PFSK-1 (cell line): Measurements from ENCODE around the gene MTF2.

Experiments
- FOXP2 ChIP-seq: optimal IDR thresholded peaks from 2 replicates; pipeline ENCODE3; 2011; ENCODE audit warnings: borderline replicate concordance, control low read depth, inconsistent platforms; ENCODE audit not compliant: insufficient read depth; ENCODE audit errors: extremely low read length, extremely low read depth
- POLR2AphosphoS5 ChIP-seq: IDR thresholded peaks from 2 replicates; pipeline ENCODE4 v1.6.1; 2012; ENCODE audit warnings: low read depth, mild to moderate bottlenecking, control low read depth, low read length, moderate library complexity
- SIN3A ChIP-seq: IDR thresholded peaks from 2 replicates; pipeline ENCODE4 v1.6.1; 2012; ENCODE audit warnings: mild to moderate bottlenecking, low read length, moderate library complexity, borderline replicate concordance; ENCODE audit not compliant: insufficient read depth
- TAF1 ChIP-seq: IDR thresholded peaks from 2 replicates; pipeline ENCODE4 v1.6.1; 2012; ENCODE audit warnings: low read length, control low read depth, borderline replicate concordance; ENCODE audit not compliant: insufficient read depth
- TF ChIP-seq, protein P1 (sequence below), 2 experiments: IDR thresholded peaks; 2 replicates each; pipeline versions ENCODE4 v1.6.1 to v1.8.0; 2011 to 2012; ENCODE audit warnings: low read depth in 2 of 2, low read length in 2 of 2, control low read depth in 1 of 2, inconsistent platforms in 1 of 2, mild to moderate bottlenecking in 1 of 2, moderate library complexity in 1 of 2; ENCODE audit not compliant: insufficient read depth in 1 of 2

MTF2 gene

DNA sequence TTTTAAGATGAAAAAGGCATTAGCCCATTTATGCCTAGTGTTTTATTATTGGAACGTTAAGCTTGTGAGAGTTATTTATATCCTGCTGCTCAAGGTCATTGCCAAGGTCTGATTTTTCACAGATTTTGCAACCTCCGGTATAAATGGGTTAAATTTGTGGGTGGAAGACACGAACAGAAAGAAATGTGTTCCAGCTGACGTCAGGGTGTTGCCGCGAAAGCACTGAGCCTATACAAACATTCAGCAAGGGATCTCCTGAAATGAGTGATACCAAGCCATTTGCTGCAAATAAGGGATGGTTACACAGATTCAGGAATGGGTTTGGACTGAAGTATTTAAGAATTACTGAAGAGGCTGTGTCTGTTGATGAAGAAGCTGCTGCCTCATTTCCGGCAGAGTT is 68.9 kb downstream of the MTF2 start:
- TF ChIP-seq TAF1, result no peak
- TF ChIP-seq SIN3A, result no peak
- TF ChIP-seq, protein P1, sequence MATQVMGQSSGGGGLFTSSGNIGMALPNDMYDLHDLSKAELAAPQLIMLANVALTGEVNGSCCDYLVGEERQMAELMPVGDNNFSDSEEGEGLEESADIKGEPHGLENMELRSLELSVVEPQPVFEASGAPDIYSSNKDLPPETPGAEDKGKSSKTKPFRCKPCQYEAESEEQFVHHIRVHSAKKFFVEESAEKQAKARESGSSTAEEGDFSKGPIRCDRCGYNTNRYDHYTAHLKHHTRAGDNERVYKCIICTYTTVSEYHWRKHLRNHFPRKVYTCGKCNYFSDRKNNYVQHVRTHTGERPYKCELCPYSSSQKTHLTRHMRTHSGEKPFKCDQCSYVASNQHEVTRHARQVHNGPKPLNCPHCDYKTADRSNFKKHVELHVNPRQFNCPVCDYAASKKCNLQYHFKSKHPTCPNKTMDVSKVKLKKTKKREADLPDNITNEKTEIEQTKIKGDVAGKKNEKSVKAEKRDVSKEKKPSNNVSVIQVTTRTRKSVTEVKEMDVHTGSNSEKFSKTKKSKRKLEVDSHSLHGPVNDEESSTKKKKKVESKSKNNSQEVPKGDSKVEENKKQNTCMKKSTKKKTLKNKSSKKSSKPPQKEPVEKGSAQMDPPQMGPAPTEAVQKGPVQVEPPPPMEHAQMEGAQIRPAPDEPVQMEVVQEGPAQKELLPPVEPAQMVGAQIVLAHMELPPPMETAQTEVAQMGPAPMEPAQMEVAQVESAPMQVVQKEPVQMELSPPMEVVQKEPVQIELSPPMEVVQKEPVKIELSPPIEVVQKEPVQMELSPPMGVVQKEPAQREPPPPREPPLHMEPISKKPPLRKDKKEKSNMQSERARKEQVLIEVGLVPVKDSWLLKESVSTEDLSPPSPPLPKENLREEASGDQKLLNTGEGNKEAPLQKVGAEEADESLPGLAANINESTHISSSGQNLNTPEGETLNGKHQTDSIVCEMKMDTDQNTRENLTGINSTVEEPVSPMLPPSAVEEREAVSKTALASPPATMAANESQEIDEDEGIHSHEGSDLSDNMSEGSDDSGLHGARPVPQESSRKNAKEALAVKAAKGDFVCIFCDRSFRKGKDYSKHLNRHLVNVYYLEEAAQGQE (IDR thresholded peaks at IDR 0.05; ENCODE audit: insufficient read depth in 1 of 2, low read depth in 2 of 2, low read length in 2 of 2), result no peak
- TF ChIP-seq POLR2AphosphoS5, result no peak
- no peak for TF ChIP-seq FOXP2

DNA sequence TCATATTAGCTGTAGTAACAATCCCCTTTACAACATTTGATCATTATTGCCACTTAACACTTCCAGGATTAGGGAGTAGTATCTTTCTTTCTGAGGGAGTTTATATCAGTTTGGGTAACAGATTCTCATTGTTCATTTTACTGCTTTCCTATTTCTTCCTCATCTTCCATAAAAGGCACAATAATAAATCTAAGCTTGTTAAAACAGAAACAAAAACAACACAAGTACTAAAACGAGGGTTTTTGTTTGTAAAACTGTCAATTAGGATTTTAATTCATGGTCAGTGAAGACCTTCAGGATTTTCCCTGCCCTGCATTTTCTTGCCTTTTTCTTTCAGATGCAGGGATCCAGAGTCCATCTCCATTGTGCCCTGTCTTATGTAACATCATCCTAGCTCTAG is 71.6 kb downstream of the MTF2 start:
- TF ChIP-seq POLR2AphosphoS5, result no peak
- no peak for TF ChIP-seq FOXP2
- no peak for TF ChIP-seq TAF1
- TF ChIP-seq, protein P1 (IDR thresholded peaks at IDR 0.05; ENCODE audit: insufficient read depth in 1 of 2, low read depth in 2 of 2, low read length in 2 of 2), result no peak
- no peak for TF ChIP-seq SIN3A

DNA sequence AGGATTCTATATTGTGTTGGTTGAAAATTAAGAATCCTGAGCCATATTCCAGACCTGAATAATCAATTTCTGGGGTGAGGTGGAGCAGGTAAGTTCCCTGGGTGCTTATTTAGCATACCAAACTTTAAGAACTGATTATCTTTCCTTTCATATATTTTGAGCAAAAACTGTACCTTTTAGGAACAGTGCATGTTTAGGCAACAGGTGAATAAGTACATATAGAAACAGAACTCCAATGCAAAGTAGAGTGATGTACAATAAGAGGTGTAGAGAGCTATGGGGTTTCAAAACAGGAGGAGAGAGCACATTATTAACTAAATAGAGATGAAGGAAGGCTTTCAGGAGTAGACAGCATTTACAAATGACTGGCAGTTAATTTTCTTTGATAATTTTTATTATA is 72.4 kb downstream of the MTF2 start:
- TF ChIP-seq SIN3A (no peak), TAF1 (no peak), POLR2AphosphoS5 (no peak), FOXP2 (no peak)
- TF ChIP-seq, protein P1 (IDR thresholded peaks at IDR 0.05; ENCODE audit: insufficient read depth in 1 of 2, low read depth in 2 of 2, low read length in 2 of 2), result no peak

DNA sequence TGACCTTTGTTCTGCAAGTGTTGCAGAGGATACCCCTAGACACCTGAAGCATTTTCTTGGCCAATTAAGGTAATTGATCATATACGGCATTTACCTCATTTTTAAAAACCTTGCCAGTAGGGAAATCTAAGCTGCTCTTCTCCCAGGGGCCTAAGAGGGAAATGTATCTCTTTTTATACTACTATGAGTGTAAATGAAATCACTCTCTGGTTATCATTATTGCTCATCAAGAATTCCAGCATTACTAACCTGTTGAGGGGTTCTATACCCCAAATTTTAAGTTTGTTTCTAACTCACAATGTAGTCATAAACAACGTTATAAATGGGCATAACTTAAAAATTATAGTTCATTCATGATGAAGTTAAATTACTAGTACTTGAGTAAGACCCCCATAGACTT is 73.8 kb downstream of the MTF2 start:
- TF ChIP-seq FOXP2 (no peak), POLR2AphosphoS5 (no peak), SIN3A (no peak), TAF1 (no peak)
- TF ChIP-seq, protein P1 (IDR thresholded peaks at IDR 0.05; ENCODE audit: insufficient read depth in 1 of 2, low read depth in 2 of 2, low read length in 2 of 2), result no peak

DNA sequence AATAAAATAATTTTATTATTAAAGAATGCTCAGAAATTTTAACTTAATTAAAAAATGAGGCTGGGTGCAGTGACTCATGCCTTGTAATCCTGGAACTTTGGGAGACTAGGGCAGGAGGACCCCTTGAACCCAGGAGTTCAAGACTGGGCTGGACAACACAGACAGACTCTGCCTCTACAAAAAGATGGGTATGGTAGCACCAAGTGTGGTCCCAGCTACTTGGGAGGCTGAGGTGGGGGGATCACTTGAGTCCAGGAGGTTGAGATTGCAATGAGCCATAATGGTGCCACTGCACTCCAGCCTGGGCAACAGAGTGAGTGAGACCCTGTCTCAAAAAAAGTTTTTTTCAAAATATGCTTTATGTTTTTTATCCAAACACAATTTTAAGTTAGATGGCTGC is 75.8 kb downstream of the MTF2 start:
- TF ChIP-seq POLR2AphosphoS5, result no peak
- TF ChIP-seq SIN3A, result no peak
- no peak for TF ChIP-seq FOXP2
- TF ChIP-seq TAF1, result no peak
- TF ChIP-seq, protein P1 (IDR thresholded peaks at IDR 0.05; ENCODE audit: insufficient read depth in 1 of 2, low read depth in 2 of 2, low read length in 2 of 2), result no peak
